ENCODE results near the gene PHACTR3.
"Not testable (repeated sequence)": the region's sequence is repeated elsewhere in the genome, so short reads cannot be mapped to it uniquely, and the experiment has no call there.

GRCh38 chr20:59557733-59558529, 46.4 kb upstream of the PHACTR3 start:
- not testable (repeated sequence) for TF ChIP-seq POLR2AphosphoS5, CTCF, POLR2A (IDR thresholded peaks at IDR 0.05)

All from prostate gland (tissue), 2 donors.